GM13976 (cell line): ENCODE data around the gene PDE4D.

Experiments
- DNase-seq: peaks from one replicate; pipeline ENCODE4 v3.0.0; 2012; ENCODE audit warnings: low spot score
- CTCF ChIP-seq: IDR thresholded peaks from 2 replicates; pipeline ENCODE4 v1.5.1; 2012; ENCODE audit warnings: borderline replicate concordance, mild to moderate bottlenecking; ENCODE audit not compliant: insufficient read depth; ENCODE audit errors: extremely low read depth, missing control alignments, control extremely low read depth
- in situ Hi-C: fragments of 300-500 bp; cut with MboI; formaldehyde crosslinking; loops from one replicate; pipeline ENCODE4 v1.12.0; 2022; ENCODE audit warnings: low sequenced_read_pairs, mixed read lengths, inconsistent platforms; ENCODE audit not compliant: unreplicated experiment

The PDE4D gene

GRCh38 chr5:59117320-59117719 is 776.2 kb downstream of the PDE4D start:
- DNase-seq, result no peak
- in situ Hi-C loops, result no loop called here
- TF ChIP-seq CTCF, result no peak

- DNase-seq, result no peak
- no peak for TF ChIP-seq CTCF
- in situ Hi-C loops, result no loop called here
Observed at GRCh38 chr5:59116231-59116865, 777.2 kb downstream of the PDE4D start.

GRCh38 chr5:59115345-59115744 is 778.2 kb downstream of the PDE4D start:
- in situ Hi-C loops, result no loop called here
- no peak for DNase-seq
- TF ChIP-seq CTCF, result no peak

GRCh38 chr5:59109383-59109782 is 784.1 kb downstream of the PDE4D start:
- DNase-seq, result no peak
- in situ Hi-C loops, result no loop called here
- no peak for TF ChIP-seq CTCF

GRCh38 chr5:59107692-59108091 is 785.8 kb downstream of the PDE4D start:
- DNase-seq, result no peak
- in situ Hi-C loops, result no loop called here
- no peak for TF ChIP-seq CTCF

- in situ Hi-C loops, result no loop called here
- no peak for DNase-seq
- no peak for TF ChIP-seq CTCF
Observed at GRCh38 chr5:59104400-59105127, 789.0 kb downstream of the PDE4D start.

- TF ChIP-seq CTCF, result no peak
- no peak for DNase-seq
- in situ Hi-C loops, result no loop called here
Observed at GRCh38 chr5:59103303-59103702, 790.2 kb downstream of the PDE4D start.
